Measurements from ENCODE around the gene C11orf52. TPM values are rescaled to one million over a fixed set of nuclear protein-coding genes. Genes with fewer than 3 reads are reported as not detected.

The C11orf52 gene
- total and polyA plus RNA-seq, 2 of the 13 experiments (the other 11 are each of a cell fraction or from before 2014, with no cell fraction given): 7.4 to 11.0 TPM

- TF ChIP-seq ZNF318 (CRISPR knock-in tag; IDR thresholded peaks at IDR 0.05) (peak; percentile 60; the same call in 1 of the 2 replicates), ZNF547 (CRISPR knock-in tag; IDR thresholded peaks at IDR 0.05) (0 out of 2 replicates have a peak, but pooled peaks have one; percentile 25), WIZ (CRISPR knock-in tag; IDR thresholded peaks at IDR 0.05) (no peak), ZNF468 (CRISPR knock-in tag; IDR thresholded peaks at IDR 0.05) (no peak), MED13 (CRISPR knock-in tag; IDR thresholded peaks at IDR 0.05) (peak; percentile 73; the same call in 1 of the 2 replicates), ZNF773 (CRISPR knock-in tag; IDR thresholded peaks at IDR 0.05; ENCODE audit: borderline replicate concordance) (no peak), ZBTB37 (CRISPR knock-in tag; IDR thresholded peaks at IDR 0.05) (no peak; the same call in 1 of the 2 replicates), ZMAT3 (CRISPR knock-in tag; conservative IDR thresholded peaks at IDR 0.05) (0 out of 2 replicates have a peak, but pooled peaks have one; percentile 27), ARID5B (CRISPR knock-in tag; IDR thresholded peaks at IDR 0.05) (peak; percentile 65), KDM5B (CRISPR knock-in tag; IDR thresholded peaks at IDR 0.05; ENCODE audit: borderline replicate concordance) (peak; percentile 89), GPN1 (CRISPR knock-in tag; IDR thresholded peaks at IDR 0.05; ENCODE audit: borderline replicate concordance) (no peak), SNAPC2 (CRISPR knock-in tag; IDR thresholded peaks at IDR 0.05) (no peak), ZNF33A (CRISPR knock-in tag; IDR thresholded peaks at IDR 0.05; ENCODE audit: borderline replicate concordance) (no peak), FOXA3 (CRISPR knock-in tag; IDR thresholded peaks at IDR 0.05) (peak; percentile 52), ZNF713 (CRISPR knock-in tag; IDR thresholded peaks at IDR 0.05) (0 out of 2 replicates have a peak, but pooled peaks have one; percentile 78), KLF13 (CRISPR knock-in tag; IDR thresholded peaks at IDR 0.05) (no peak)
Measured at GRCh38 chr11:111878849-111879636, 39.7 kb upstream of the C11orf52 start, which contains the start of the genes CFAP68 and FDXACB1 (continued).
